H7 (cell line): ENCODE data around the gene KLRF2. TPM values are rescaled to one million over a fixed set of nuclear protein-coding genes. Genes with fewer than 3 reads are reported as not detected.

Source experiments
- DNase-seq: peaks from one replicate; pipeline ENCODE4 v3.0.0; 2012
- H3K27me3 ChIP-seq: 2 replicates; pipeline ENCODE4 v1.6.0; 2011; ENCODE audit warnings: mild to moderate bottlenecking, low read length; ENCODE audit not compliant: control insufficient read depth, insufficient read depth
- H3K36me3 ChIP-seq: replicated peaks from 2 replicates; pipeline ENCODE4 v1.5.1; 2011; ENCODE audit warnings: low read length; ENCODE audit not compliant: control insufficient read depth, insufficient read depth
- H3K4me3 ChIP-seq: 2 replicates; pipeline ENCODE4 v1.5.1; 2011; ENCODE audit warnings: low read depth, mild to moderate bottlenecking, control low read depth, low read length, moderate library complexity; ENCODE audit not compliant: insufficient read depth
- total RNA-seq: library from RNA; depleted of rRNA; stranded (reverse); fragments of >200 nt; shearing (Covaris generic); gene quantifications from 2 replicates; pipeline ENCODE4 v1.2.3, GENCODE V29; 2014

The KLRF2 gene
- total RNA-seq, 1 experiment from 2014 or later = not detected

DNA sequence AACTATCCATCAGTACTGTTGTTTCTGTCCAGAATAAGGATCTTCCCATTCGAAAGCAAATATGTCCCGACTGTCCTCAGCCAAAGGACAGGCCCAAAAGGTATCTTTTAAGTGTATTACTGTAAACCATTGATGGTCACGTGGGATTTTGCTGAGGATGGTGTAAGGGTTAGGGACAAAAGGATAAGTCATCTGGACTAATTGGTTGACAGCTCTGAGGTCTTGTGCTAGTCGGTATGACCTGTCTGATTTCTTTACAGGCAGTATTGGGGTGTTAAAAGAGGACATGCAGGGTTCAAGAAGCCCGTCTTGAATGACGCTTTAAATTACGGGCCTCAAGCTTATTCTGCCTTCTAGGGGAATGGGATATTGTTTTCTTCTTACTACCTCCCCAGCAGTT is 26.5 kb downstream of the KLRF2 start:
- Histone ChIP-seq H3K27me3 (no peaks in the 10 kb centered on the region), H3K36me3 (peaks cover 3% of the 10 kb centered on the region), H3K4me3 (no peak overlapping the region)
- no peak for DNase-seq

DNA sequence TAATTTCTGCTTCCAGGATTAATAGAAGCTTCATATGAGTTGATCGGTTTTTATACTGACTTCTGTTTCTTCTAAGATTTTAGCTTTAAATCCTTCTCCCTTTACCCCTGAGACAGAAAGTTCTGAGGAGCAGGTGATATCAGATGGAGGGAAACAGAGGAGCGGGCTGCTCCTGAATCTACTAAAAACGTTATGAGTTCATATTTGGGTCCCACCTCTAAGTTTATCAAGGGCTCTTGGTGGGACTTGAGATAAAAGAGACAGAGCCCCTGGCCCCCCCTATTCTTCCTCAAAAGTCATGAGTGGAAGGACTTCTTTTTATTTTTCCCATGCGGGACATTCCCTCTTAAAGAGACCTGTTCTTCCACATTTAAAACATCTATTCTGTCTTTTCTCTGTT is 27.1 kb downstream of the KLRF2 start:
- Histone ChIP-seq H3K36me3 (peaks cover 3% of the 10 kb centered on the region), H3K27me3 (no peaks in the 10 kb centered on the region), H3K4me3 (no peak overlapping the region; the same call in 1 of the 2 replicates)
- no peak for DNase-seq

DNA sequence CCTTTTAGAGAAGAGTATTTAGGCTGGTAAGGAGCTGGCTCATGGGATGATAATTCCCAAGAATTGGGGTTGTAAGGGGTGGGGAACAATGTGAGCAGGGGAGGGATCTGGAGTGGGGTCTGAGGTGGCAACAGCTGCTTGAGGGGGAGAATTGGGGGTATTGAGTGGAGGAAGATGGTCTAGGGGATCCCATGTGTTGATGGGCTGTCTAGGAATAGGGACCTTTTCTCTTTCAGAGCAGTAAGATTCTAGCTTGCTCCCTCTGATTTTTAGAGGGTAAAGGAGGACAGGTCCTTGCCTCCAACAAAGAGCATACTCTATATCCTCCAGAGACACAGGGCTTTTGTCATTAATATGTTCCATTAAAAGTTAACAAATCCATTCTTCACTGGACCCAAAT is 28.4 kb downstream of the KLRF2 start:
- no peak for DNase-seq
- Histone ChIP-seq H3K27me3 (no peaks in the 10 kb centered on the region), H3K36me3 (peaks cover 3% of the 10 kb centered on the region), H3K4me3 (peak overlapping the region; percentile 50; the same call in 1 of the 2 replicates)

DNA sequence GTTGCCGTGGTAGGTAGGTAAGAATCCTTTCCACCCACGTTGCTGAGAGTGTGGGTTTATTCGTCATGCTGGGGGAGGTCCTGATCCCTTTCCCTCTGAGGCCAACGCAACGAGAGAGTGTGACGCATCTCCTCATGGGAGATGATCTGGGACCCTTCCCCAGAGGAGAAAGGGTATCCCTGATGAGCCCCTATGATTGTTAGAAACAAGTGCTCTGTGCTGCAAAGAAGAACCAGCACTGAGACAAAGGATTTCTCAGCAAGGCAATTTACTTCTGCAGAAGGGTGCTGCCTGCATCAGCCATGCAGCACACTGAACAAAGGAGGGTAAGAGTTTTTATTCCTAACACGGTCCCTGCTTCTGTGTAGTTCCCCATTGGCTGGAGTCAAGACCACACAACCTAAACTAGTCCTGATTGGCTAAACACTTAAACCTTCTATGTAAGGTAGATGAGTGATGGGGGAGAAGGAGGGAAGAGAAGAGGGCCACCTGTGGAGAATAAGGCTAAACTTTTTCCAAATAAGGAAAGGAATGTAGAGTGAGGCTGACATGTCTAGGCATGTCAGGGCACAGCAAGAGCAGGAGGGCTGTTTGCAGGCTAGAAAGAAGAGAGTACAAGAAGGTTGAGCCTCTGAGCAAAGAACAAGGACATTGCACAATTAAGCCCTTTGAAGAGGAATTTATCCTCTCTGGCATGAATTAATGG is 29.6 kb downstream of the KLRF2 start:
- DNase-seq = no peak
- no peaks in the 10 kb centered on the region for H3K27me3 ChIP-seq
- H3K36me3 ChIP-seq = no peaks in the 10 kb centered on the region; the same call in none of the 2 replicates
- peak overlapping the region; percentile 50; the same call in 1 of the 2 replicates for H3K4me3 ChIP-seq

DNA sequence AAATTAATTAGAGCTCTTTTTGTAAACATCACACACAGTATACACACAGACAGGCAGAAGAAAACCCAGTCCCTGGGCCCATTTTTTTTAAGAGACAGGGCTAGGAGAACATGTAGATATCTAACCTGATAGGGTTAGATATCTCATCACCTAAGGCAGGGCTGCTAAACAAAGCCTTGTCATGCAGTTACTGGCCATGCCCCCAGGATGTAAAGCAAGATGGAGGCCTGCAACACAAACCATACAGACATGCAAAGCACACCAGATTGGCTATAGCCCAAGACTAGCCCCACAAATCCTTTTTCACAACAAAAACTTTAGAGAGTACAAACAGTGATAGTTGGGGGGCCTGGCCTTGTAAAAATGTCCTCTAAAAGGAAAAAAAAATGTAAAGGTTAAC is 30.4 kb downstream of the KLRF2 start:
- DNase-seq = no peak
- H3K36me3 ChIP-seq = no peaks in the 10 kb centered on the region; the same call in none of the 2 replicates
- H3K27me3 ChIP-seq = no peaks in the 10 kb centered on the region
- H3K4me3 ChIP-seq = no peak overlapping the region

DNA sequence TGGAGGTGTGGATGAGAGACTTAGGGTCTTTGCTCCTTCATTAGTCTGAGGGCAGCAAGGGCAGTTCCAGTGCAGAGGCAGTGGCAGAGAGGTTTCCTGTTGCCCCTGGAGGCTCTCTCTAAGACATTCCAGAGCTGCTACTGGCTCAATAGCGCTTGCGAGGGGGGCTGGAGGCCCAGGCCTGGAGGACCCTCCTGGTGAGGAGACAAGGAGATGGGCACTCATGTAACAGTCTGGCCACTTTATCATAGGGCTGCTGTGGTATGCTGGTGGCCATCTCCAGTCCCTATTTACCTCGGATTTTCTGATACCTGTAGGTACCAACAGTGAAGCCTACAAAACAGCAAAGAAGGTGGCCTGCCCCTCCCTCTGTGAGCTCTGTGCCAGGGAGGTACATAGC is 38.2 kb downstream of the KLRF2 start:
- no peak for DNase-seq
- Histone ChIP-seq H3K4me3 (no peak overlapping the region), H3K36me3 (no peaks in the 10 kb centered on the region), H3K27me3 (no peaks in the 10 kb centered on the region)

DNA sequence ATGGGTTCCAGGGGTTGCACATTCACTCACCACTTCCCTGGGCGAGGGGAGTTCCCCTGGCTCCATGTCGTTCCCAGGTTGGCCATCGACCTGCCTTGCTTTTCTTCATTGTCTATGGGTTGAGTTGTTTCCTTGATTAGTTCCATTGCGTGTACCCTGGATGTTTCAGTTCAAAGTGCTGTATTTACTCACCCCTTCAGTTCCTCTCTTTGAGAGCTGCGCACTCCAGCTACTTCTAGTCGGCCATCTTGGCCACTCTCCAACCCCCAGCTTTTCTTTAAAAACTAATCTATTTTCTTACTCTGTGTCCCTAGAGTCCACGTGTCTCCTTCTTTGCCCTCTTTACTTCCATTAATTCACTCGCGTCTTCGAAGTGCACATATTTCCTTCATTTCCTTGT is 39.2 kb downstream of the KLRF2 start:
- Histone ChIP-seq H3K36me3 (no peaks in the 10 kb centered on the region), H3K27me3 (no peaks in the 10 kb centered on the region), H3K4me3 (no peak overlapping the region)
- DNase-seq = no peak

DNA sequence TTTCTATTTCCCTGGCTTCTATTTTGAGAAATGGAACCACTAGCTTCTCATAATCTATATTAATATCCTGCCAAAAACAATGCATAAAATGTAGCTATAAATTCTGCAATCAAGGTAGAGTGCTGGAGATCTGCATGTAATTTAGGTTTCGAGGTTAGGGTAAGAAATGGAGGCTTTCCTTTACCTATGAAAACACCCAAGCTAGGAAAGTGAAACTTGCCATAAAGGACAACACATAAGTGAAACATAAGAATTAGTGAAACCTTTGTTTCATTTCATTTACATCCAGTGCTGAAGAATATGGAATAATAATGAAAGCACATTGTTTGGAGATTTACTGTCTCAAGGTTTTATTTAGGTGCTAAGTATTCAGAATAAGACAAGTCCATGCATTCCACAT is 41.1 kb downstream of the KLRF2 start:
- no peak overlapping the region for H3K4me3 ChIP-seq
- H3K27me3 ChIP-seq = no peaks in the 10 kb centered on the region
- H3K36me3 ChIP-seq = no peaks in the 10 kb centered on the region
- no peak for DNase-seq

DNA sequence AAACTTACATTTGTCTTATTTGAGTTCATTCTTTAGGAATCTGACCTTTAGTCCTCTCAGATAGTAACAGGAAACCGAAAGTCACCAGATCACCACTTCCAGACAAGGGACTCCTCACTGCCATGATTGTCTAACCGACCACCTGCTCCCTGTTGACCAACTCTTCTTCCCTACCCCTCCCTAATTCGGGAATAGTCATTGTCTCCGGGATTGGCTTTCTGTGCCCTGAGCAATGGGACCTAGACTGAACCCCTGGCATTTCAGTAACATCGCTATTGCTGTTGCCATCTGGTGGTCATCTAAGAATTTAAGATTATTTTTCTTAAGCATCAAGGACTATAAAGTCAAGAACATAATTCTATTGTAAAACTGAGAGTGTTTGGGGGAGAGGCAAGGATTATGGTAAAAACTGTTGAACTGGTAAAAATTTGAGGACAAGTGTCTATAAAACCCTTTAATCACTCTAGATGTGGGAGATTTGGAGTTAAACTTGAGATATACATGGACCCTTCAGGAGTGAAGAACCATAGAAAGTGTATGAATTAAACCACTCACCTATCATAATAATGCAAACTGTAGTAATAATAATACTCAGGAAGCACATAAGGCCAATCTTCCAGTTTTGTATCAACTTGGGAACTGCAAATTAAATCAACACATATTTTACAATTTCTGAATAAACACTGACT is 44.6 kb downstream of the KLRF2 start:
- peak; percentile 60 for DNase-seq
- no peaks in the 10 kb centered on the region for H3K27me3 ChIP-seq
- no peak overlapping the region for H3K4me3 ChIP-seq
- no peaks in the 10 kb centered on the region for H3K36me3 ChIP-seq

DNA sequence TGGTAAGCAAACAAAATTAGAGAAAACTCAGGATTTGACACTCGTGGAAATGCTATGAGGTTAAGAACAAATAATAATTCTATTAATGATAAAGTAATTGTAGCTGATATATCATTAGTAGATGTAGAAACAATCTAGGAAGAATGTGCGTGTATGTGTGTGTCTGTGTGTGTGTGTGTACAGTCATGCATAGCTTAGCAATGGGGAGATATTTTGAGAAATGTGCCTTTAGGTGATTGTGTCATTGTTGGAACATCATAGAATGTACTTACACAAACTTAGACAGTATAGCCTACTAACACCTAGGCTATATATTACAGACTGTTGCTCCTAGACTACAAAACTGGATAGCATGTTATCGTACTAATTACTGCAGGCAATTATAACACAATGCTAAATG is 45.6 kb downstream of the KLRF2 start:
- H3K36me3 ChIP-seq = no peaks in the 10 kb centered on the region
- DNase-seq = no peak

DNA sequence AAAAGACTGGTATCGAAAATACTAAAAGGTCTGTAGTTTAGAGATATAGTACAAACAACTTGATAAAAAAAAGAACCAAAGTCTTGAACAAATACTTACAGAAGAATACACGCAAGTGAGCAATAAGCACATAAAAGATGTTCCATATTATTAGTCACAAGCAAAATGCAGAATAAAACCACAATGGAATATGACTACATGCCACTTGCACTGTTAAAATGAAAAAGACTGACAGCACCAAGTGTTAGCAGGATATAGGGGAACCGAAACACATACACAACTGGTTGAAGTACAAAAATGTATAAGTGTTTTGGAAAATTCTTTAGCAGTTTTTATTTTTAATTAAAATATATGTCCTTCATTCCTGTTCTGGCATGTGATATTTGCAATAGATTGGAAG is 47.3 kb downstream of the KLRF2 start:
- DNase-seq = no peak
- H3K36me3 ChIP-seq = no peaks in the 10 kb centered on the region
- H3K27me3 ChIP-seq = no peaks in the 10 kb centered on the region
- H3K4me3 ChIP-seq = no peak overlapping the region

More for the DNA sequence above, 45.6 kb downstream of the KLRF2 start:
- Histone ChIP-seq H3K27me3 (no peaks in the 10 kb centered on the region), H3K4me3 (no peak overlapping the region)

DNA sequence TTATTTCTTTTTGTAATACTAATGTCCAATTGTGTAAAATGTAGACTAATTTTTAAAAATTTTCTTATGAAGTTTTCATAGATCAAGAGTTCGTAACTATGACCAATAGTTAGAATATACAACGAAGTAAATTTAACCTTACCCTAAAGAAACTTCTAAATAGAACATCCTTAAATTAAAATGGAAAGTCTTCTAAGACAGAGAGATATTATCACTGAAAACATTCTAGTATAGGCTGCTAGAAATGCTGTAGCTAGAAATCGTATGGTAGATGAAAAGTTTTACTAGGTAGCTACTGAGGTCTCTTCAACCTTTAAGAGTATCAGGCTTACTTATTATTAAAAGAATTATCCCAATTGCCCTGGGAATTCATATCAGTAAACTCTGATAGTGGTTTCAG is 50.0 kb downstream of the KLRF2 start:
- Histone ChIP-seq H3K27me3 (no peaks in the 10 kb centered on the region), H3K4me3 (no peak overlapping the region), H3K36me3 (no peaks in the 10 kb centered on the region)
- DNase-seq = no peak

DNA sequence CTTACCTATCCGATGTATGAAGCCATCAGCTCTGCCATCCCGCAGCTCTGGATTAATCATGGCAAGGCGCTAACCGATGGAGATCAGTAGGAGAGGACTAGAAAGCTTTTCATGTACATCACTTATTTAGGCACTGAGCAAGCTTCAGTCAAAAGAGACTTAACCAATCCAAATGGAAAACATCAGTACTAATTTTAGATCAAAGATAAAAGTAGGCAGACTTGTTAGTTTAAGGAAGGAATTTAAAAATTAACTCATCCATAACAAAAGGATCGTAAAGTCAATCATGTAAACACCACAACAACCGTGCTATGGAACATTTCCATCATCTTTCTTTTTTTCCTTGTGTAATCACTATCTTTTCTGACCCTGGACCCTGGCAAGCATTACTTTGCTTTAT is 51.0 kb downstream of the KLRF2 start, which contains the start of gene CLEC2A:
Gene CLEC2A, minus strand, starts transcription at position 101 of the 400 bp plus-strand sequence. Its CDS starts 41 bp downstream, at position 60.
- Histone ChIP-seq H3K27me3 (no peaks in the 10 kb centered on the region), H3K4me3 (no peak within 1 kb of the TSS), H3K36me3 (no peaks in the 10 kb centered on the region)
- no peak for DNase-seq

DNA sequence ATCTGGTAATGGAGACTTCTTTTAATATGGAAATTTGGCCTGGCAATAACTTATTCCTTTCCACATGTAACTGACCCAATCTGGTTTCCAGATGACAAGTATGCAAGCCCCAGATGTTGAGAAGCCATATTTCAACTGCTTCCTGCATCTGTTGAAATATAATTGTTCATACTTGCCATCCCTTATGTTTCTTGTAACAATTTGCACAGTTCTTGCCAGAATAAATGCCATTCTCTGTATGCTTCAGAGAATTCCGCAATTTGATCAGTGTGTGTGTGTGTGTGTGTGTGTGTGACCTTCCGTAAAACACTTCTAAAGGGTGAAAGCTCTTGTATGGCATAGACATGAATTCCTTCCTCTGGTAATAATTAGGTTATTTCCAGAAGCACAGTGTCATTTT is 52.7 kb downstream of the KLRF2 start:
- no peak for DNase-seq
- Histone ChIP-seq H3K4me3 (no peak overlapping the region), H3K27me3 (no peaks in the 10 kb centered on the region), H3K36me3 (no peaks in the 10 kb centered on the region)

DNA sequence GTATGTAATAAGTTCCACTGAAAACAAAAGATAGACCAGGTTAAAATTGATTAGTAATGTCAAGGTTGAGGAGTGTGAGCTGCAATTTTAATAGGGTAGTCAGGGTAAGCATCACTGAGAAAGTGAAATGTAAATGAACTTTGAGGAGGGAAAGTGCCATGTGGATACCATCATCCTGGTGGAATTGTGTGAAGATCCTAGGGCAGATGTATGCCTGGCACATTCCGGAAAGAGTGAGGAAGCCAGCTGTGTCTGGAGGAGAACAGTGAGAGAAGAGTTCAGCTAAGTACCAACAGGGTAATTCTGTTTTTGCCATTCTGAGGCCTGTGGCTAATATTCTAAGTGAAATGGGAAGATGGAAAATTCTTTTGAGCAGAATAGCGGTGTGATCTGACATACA is 53.7 kb downstream of the KLRF2 start:
- Histone ChIP-seq H3K36me3 (no peaks in the 10 kb centered on the region), H3K27me3 (no peaks in the 10 kb centered on the region), H3K4me3 (no peak overlapping the region)
- no peak for DNase-seq
